HEK293 (cell line): ENCODE data around the gene LCE1D.

Experiments used
- HOXD13 ChIP-seq: sonication (generic); formaldehyde crosslinking; IDR thresholded peaks from 2 replicates; pipeline ENCODE4 v1.8.0; 2022; ENCODE audit warnings: missing genetic modification reagents, borderline replicate concordance
- SALL2 ChIP-seq: fragments of 450-650 bp; formaldehyde crosslinking; IDR thresholded peaks from 2 replicates; pipeline ENCODE4 v1.5.0; 2017; ENCODE audit warnings: missing biosample characterization, mild to moderate bottlenecking, missing genetic modification characterization, borderline replicate concordance
- SETDB1 ChIP-seq: IDR thresholded peaks from one replicate; pipeline ENCODE4 v1.6.1; 2017; ENCODE audit warnings: mild to moderate bottlenecking, low read length, moderate library complexity, mixed read lengths; ENCODE audit not compliant: insufficient read length
- ZBTB7A ChIP-seq: fragments of 450-650 bp; formaldehyde crosslinking; IDR thresholded peaks from 2 replicates; pipeline ENCODE4 v1.5.1; 2016; ENCODE audit warnings: low read depth, missing biosample characterization, missing genetic modification characterization
- ZFP3 ChIP-seq: fragments of 450-650 bp; formaldehyde crosslinking; IDR thresholded peaks from 2 replicates; pipeline ENCODE4 v1.5.1; 2016; ENCODE audit warnings: low read depth, missing biosample characterization, missing genetic modification characterization
- ZNF184 ChIP-seq: fragments of 450-650 bp; IDR thresholded peaks from 2 replicates; pipeline ENCODE4 v1.5.1; 2018; ENCODE audit warnings: missing biosample characterization, mild to moderate bottlenecking, missing genetic modification characterization
- ZNF23 ChIP-seq: fragments of 450-650 bp; formaldehyde crosslinking; IDR thresholded peaks from 2 replicates; pipeline ENCODE4 v1.5.1; 2016; ENCODE audit warnings: missing biosample characterization, missing genetic modification characterization, borderline replicate concordance
- ZNF24 ChIP-seq: fragments of 450-650 bp; formaldehyde crosslinking; IDR thresholded peaks from 2 replicates; pipeline ENCODE4 v1.5.1; 2016; ENCODE audit warnings: missing biosample characterization, missing genetic modification characterization
- ZNF768 ChIP-seq: fragments of 450-650 bp; formaldehyde crosslinking; IDR thresholded peaks from 2 replicates; pipeline ENCODE4 v1.5.1; 2018; ENCODE audit warnings: missing biosample characterization, mild to moderate bottlenecking, missing genetic modification characterization
- ZSCAN23 ChIP-seq: fragments of 450-650 bp; formaldehyde crosslinking; IDR thresholded peaks from 2 replicates; pipeline ENCODE4 v1.5.1; 2016; ENCODE audit warnings: missing biosample characterization, missing genetic modification characterization
- TF ChIP-seq, protein P1 (sequence below): fragments of 450-650 bp; formaldehyde crosslinking; IDR thresholded peaks from 2 replicates; pipeline ENCODE4 v1.5.1; 2016; ENCODE audit warnings: missing biosample characterization, missing genetic modification characterization
- TF ChIP-seq, protein P2 (sequence below): fragments of 450-650 bp; formaldehyde crosslinking; IDR thresholded peaks from 2 replicates; pipeline ENCODE4 v1.5.1; 2016; ENCODE audit warnings: missing biosample characterization, missing genetic modification characterization
- TF ChIP-seq, protein P3 (sequence below): fragments of 450-650 bp; formaldehyde crosslinking; conservative IDR thresholded peaks from 2 replicates; pipeline ENCODE4 v1.5.1; 2016; ENCODE audit warnings: low read depth, missing biosample characterization, missing genetic modification characterization
- TF ChIP-seq, protein P4 (sequence below): fragments of 450-650 bp; formaldehyde crosslinking; IDR thresholded peaks from 2 replicates; pipeline ENCODE4 v1.5.1; 2016; ENCODE audit warnings: missing biosample characterization, missing genetic modification characterization

DNA sequence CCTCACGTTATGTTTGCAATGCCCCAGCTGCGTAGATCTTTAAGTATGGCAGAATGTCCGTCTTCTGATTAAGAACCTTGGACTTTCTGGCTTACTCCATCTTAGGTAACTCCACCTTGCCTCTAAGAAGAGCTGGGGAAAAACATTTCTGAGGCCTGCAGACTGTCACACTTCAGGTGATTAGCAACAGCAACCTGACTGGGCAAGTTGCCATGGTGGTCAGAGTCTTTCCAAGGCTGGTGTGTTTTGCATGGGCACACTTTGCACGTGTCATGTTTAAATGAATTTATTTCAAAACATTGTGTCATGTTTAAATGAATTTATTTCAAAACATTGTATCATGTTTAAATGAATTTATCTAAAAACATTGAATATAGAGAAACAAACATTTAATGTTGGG, 37.9 kb upstream of the LCE1D start:
- no peak for TF ChIP-seq ZFP3
- TF ChIP-seq ZNF184 (tag by site-specific recombination) = no peak
- TF ChIP-seq ZNF23 = no peak
- TF ChIP-seq, protein P1, sequence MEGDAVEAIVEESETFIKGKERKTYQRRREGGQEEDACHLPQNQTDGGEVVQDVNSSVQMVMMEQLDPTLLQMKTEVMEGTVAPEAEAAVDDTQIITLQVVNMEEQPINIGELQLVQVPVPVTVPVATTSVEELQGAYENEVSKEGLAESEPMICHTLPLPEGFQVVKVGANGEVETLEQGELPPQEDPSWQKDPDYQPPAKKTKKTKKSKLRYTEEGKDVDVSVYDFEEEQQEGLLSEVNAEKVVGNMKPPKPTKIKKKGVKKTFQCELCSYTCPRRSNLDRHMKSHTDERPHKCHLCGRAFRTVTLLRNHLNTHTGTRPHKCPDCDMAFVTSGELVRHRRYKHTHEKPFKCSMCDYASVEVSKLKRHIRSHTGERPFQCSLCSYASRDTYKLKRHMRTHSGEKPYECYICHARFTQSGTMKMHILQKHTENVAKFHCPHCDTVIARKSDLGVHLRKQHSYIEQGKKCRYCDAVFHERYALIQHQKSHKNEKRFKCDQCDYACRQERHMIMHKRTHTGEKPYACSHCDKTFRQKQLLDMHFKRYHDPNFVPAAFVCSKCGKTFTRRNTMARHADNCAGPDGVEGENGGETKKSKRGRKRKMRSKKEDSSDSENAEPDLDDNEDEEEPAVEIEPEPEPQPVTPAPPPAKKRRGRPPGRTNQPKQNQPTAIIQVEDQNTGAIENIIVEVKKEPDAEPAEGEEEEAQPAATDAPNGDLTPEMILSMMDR (tag by site-specific recombination) = no peak
- TF ChIP-seq, protein P2, sequence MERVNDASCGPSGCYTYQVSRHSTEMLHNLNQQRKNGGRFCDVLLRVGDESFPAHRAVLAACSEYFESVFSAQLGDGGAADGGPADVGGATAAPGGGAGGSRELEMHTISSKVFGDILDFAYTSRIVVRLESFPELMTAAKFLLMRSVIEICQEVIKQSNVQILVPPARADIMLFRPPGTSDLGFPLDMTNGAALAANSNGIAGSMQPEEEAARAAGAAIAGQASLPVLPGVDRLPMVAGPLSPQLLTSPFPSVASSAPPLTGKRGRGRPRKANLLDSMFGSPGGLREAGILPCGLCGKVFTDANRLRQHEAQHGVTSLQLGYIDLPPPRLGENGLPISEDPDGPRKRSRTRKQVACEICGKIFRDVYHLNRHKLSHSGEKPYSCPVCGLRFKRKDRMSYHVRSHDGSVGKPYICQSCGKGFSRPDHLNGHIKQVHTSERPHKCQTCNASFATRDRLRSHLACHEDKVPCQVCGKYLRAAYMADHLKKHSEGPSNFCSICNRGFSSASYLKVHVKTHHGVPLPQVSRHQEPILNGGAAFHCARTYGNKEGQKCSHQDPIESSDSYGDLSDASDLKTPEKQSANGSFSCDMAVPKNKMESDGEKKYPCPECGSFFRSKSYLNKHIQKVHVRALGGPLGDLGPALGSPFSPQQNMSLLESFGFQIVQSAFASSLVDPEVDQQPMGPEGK = no peak
- TF ChIP-seq SETDB1 = no peak
- no peak for TF ChIP-seq ZNF768 (tag by site-specific recombination)
- no peak for TF ChIP-seq ZBTB7A (tag by site-specific recombination)
- TF ChIP-seq, protein P3, sequence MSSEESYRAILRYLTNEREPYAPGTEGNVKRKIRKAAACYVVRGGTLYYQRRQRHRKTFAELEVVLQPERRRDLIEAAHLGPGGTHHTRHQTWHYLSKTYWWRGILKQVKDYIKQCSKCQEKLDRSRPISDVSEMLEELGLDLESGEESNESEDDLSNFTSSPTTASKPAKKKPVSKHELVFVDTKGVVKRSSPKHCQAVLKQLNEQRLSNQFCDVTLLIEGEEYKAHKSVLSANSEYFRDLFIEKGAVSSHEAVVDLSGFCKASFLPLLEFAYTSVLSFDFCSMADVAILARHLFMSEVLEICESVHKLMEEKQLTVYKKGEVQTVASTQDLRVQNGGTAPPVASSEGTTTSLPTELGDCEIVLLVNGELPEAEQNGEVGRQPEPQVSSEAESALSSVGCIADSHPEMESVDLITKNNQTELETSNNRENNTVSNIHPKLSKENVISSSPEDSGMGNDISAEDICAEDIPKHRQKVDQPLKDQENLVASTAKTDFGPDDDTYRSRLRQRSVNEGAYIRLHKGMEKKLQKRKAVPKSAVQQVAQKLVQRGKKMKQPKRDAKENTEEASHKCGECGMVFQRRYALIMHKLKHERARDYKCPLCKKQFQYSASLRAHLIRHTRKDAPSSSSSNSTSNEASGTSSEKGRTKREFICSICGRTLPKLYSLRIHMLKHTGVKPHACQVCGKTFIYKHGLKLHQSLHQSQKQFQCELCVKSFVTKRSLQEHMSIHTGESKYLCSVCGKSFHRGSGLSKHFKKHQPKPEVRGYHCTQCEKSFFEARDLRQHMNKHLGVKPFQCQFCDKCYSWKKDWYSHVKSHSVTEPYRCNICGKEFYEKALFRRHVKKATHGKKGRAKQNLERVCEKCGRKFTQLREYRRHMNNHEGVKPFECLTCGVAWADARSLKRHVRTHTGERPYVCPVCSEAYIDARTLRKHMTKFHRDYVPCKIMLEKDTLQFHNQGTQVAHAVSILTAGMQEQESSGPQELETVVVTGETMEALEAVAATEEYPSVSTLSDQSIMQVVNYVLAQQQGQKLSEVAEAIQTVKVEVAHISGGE (tag by site-specific recombination) = no peak
- no peak for TF ChIP-seq ZSCAN23 (tag by site-specific recombination)
- TF ChIP-seq, protein P4, sequence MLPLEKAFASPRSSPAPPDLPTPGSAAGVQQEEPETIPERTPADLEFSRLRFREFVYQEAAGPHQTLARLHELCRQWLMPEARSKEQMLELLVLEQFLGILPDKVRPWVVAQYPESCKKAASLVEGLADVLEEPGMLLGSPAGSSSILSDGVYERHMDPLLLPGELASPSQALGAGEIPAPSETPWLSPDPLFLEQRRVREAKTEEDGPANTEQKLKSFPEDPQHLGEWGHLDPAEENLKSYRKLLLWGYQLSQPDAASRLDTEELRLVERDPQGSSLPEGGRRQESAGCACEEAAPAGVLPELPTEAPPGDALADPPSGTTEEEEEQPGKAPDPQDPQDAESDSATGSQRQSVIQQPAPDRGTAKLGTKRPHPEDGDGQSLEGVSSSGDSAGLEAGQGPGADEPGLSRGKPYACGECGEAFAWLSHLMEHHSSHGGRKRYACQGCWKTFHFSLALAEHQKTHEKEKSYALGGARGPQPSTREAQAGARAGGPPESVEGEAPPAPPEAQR (tag by site-specific recombination) = no peak
- no peak for TF ChIP-seq ZNF24 (tag by site-specific recombination)
- TF ChIP-seq HOXD13 (CRISPR knock-in tag) = no peak
- TF ChIP-seq SALL2 (tag by site-specific recombination) = no peak
